IPS DF 4.7 (cell line): Measurements from ENCODE around the gene UBQLN1.
A peak's percentile ranks its signal among the peaks of the same experiment; 100 is the strongest.
"Not testable (repeated sequence)": the region's sequence is repeated elsewhere in the genome, so short reads cannot be mapped to it uniquely, and the experiment has no call there.

ENCODE experiments used
- DNase-seq: peaks from one replicate; pipeline ENCODE4 v3.0.0-alpha.2; 2013; ENCODE audit warnings: low spot score; ENCODE audit errors: extremely low read depth

The UBQLN1 gene

DNA sequence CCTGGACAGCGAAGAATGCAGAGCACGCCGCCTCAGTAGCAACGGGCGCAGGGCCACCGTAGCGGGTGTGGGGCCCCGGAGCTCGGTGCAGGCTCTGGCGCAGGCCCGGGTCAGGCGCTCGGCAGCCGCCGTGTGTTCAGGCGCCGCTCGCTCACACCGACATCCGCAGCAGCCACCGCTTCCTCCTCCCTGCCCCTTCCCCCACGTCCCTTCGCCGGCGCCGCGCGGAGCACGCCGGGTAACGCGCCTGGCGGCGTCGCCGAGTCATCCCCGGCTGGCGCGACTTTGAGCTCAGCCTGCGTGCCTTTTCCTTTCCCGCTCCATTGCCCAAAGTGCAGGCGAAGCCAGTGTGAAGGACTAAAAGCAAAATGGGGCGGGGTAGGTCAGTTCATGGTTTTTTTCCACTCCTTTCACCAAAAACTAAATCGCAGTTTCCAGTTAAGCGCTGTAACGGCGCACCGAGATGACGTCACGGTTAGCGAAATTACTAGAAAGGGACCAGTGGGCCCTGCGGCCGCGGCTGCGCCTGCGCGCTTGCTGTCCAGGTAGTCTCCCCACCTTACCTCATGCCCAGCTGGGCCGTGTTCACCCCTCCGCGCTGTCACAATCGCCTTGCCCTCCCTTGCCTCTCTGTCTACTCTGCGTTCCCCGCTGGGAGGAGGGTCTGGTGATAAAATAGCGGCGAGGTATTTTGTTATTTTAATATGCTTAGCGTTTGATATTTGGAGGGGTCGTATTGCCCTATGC lies at the start of gene UBQLN1:
Gene UBQLN1, minus strand, starts transcription at position 191 of the 747 bp plus-strand sequence. CDS start 279 bp downstream, outside the sequence.
- DNase-seq: peak; percentile 82

DNA sequence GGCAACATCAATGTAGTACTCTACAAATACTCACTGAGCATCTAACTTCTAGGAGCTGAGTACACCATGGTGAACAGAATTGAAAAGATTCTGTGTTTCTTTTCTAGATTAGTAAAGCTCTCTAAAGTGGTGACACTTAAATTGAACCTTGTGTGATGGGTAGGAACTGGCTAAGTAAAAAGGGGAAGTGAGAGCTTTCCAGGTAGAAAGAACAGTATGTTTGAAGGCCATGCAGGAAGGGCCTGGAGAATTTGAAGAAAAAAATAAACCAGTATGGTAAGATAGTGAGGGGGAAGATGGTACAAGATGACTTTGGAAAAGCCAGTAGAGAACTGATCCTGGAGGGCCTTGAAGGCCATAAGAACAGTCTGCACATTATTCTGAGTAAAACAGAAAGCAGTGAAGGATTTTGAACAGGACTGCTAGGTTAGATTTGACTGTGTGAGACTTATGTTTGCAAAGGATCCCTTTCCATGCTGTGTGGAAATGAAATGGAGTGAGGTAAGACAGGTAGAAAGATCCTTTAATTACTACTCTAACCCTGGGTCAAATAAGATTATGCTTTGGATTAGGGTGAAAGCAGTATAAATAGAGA lies 46.7 kb upstream of the UBQLN1 start:
- no peak for DNase-seq

DNA sequence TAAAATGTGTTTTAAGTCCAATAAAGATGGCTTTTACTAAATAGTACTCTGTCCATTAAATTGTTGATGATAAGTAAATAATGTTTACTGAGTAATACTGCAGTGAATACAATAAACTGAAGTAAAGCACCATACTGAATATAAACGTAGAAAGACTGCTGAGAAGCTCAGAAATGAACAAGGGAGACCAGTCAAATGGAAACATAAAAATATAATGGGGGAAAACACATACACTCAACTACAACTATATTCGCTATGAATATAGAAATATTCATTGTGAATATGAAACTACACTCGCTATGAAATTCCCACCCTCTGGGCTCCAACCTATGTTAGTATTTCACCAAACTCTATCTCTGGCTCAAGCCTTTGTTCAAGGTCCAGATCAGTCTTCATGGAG lies 41.9 kb upstream of the UBQLN1 start:
- no peak for DNase-seq

DNA sequence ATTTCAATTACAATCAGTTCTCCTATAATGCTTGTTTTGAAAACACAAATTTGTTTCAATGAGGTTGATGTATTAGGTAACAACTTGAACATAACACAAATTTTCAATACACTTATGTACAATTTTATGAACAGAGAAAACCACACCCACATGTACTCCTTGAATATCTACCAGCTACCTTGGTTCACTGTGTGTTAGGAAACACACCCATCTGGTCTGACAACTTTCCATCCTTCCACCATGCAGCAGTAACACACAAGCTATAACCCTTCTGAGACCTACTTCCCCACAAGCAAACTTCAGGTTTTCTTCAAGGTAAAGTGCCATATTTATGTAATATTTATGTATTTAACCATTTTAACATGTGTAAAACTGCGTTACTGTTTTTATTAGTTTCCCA lies 36.4 kb upstream of the UBQLN1 start:
- DNase-seq: no peak

DNA sequence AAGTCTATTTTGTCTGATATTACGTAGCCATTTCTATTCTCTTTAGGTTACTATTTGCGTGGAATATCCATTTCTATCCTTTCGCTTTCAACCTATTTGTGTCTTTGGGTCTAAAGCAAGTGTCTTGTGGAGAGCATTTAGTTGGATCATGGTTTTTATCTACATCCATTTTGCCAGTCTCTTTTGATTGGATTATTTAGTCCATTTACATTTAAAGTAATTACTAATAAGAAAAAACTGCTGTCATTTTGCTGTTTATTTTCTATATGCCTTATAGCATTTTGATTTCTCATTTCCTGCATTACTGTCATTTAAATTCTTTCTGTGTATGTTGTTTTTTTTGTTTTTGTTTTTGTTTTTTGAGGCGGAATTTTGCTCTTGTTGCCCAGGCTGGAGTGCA lies 26.0 kb upstream of the UBQLN1 start:
- no peak for DNase-seq

DNA sequence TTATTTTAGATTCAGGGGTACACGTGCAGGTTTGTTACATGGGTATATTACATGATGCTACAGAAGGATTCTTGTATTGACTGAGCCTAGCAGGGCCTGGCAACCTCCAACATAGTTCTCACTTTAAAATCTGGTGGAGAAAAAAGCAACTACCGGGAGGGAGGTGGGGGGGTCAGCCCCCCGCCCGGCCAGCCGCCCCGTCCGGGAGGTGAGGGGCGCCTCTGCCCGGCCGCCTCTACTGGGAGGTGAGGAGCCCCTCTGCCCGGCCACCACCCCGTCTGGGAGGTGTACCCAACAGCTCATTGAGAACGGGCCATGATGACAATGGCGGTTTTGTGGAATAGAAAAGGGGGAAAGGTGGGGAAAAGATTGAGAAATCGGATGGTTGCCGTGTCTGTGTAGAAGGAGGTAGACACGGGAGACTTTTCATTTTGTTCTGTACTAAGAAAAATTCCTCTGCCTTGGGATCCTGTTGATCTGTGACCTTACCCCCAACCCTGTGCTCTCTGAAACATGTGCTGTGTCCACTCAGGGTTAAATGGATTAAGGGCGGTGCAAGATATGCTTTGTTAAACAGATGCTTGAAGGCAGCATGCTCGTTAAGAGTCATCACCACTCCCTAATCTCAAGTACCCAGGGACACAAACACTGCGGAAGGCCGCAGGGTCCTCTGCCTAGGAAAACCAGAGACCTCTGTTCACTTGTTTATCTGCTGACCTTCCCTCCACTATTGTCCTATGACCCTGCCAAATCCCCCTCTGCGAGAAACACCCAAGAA lies 21.0 kb upstream of the UBQLN1 start:
- not testable (repeated sequence) for DNase-seq

DNA sequence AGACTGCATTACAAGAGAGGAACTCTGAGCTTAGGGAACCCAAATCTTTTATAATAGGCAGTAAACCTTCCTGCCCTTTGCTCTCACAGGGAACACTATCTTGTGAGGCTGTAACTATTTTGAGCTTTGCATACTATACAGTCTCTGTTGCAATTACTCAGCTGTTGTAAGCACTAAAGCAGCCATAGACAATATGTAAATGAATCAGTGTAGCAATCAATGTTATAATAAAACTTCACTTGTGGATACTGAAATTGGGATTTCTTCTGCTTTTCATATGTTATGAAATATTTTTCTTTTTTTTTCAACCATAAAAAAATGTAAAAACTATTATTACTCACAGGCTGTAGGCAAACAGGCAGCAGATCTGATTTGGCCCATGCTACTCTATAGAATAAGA lies 16.7 kb upstream of the UBQLN1 start:
- DNase-seq: no peak

DNA sequence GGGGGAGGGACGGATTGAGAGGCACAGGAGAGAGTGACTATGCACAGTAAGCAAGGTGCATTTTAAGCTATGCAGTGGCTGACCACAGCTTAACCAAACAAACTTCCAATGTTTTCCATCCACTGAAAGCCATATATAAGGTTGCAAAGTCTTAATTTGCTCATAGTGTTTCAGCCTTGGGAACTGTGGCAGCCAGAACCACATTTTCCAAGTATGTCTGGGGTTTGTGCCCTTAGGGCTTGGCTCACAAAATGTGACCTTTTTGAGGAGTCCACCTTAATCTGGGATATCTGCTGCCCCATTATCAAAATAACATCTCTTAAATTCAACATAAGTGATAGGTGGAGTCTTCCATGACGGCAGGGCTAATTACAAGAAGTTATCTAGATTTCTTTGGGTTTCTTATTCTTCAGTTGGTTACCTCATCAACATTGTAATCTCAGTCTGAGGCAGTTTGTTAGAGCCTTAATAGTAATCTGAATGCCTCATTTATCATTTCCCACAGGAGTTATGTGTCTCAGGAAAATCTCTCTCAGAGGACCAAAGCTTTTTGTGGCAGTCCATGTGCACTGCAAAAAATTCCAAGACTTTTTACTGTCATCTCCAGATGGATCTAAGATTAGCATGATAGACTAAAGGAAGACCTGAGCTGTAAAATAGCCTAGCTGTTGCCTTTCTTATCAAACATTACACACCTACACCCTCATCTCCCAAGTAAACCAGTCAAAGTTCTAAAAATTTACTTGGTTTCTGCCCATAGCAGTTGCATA lies 15.2 kb upstream of the UBQLN1 start:
- DNase-seq: no peak

DNA sequence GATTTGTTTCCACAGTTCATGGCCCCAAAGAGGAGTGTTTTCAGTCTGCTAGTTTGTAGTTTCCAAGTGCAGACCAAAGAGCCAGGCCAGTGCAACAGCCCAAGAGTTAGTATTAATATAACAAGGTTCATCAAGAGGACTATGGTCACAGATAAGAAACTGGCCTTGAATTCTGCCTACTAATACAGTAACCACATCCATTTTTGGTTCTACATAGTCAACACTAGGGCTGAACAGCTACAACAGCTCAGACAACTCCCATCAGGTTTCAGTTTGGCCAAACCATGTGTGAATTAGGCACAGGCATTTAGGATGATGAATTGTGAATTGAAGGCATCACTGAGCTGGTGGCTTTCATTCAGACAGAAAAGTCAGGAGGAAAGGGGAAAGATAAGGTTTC lies 13.8 kb upstream of the UBQLN1 start:
- no peak for DNase-seq

DNA sequence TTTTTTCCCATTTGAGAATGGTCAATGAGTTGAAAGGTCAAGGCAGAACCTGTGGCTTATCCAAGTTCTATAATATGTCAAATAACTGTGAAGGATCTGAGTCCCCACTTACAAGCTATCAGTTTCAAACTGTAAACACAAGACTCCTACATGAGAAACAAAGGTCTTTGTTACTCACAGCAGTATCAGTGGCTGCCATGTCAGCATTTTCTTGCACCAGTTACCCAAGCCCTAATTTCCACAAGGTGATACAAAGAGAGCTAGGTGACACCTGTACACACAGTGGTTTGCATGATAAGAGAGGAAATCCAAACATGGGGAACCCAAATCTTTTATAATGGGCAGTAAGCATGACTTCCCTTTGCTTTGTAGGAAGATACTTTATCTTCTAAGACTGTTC lies 8.0 kb upstream of the UBQLN1 start:
- DNase-seq: no peak

DNA sequence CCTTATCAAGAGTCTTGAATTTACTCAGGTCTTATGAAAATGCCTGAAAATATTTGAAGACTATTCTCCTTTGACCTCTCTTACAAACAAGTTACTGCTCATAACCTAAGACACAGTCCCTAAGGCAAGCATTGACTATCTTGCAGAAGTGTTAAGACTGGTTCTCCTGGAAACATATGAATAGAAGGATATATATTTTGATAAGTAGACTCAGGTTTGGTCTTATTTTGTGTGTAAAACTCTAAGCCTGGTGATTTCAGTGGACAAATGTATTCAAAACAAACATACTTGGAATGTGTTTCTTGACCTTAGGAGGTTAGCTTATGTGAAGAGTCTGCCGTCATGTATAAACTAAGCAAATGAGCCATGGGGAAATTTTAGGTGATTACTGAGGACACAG lies 7.5 kb upstream of the UBQLN1 start:
- DNase-seq: no peak

DNA sequence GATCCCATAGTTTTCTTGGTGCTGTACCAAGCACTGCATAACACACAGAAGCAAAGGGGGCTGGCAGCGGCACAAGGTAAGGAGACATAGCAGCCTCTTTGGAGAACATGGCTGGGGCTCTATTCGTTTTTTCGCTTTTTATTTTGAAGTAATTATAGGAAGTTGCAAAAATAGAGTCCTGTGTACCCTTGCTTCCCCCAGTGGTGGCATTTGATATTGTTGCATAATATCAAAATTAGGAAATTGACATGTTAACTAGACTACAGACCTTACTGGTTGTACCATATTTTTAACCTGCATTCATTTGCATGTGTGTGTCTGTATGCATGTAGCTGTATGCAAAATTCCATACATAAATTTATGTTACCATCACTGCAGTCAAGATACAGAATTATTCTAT lies 6.6 kb upstream of the UBQLN1 start:
- DNase-seq: no peak

DNA sequence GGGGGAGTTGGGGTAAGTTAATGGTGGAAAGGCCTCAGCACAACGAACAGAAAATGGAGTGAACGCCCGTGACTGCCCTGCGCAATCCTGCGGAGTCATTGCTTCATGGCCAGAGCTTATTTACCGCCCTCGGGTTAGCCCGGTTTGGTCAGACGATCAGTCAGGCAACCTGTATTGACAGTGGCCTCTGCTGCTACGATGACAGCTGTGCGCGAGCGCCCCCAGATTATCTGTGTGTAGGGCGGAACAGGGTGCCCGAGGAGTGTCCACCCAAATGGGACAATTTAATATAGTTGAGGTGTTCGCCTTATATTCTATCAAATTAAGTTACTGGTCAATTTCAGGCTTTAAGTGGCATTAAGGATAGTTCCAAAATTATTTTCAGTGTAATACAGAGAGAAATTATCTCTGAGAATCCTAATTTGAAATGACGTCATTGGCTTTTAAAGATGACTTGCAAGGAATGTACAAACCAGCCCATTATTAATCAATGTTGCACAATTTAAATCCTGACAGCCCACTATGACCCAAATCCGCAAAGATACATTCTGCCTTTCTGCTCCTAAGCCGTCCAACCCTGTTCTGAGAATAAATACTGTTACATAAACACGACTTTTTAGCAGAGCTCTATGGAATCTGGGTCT lies 879 bp upstream of the UBQLN1 start:
- no peak for DNase-seq

DNA sequence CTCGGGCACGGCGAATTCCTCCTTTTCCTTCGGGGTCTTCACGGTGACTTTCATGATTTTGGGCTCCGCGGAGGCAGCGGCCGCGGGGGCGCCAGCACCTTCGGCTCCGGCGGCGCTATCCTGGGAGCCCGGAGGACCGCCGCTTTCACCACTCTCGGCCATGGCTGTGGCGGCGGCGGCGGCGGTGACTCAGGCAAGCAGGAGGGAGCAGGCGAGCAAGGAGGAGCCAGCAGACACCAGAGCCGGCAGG lies 315 bp downstream of the UBQLN1 start:
- DNase-seq: no peak

DNA sequence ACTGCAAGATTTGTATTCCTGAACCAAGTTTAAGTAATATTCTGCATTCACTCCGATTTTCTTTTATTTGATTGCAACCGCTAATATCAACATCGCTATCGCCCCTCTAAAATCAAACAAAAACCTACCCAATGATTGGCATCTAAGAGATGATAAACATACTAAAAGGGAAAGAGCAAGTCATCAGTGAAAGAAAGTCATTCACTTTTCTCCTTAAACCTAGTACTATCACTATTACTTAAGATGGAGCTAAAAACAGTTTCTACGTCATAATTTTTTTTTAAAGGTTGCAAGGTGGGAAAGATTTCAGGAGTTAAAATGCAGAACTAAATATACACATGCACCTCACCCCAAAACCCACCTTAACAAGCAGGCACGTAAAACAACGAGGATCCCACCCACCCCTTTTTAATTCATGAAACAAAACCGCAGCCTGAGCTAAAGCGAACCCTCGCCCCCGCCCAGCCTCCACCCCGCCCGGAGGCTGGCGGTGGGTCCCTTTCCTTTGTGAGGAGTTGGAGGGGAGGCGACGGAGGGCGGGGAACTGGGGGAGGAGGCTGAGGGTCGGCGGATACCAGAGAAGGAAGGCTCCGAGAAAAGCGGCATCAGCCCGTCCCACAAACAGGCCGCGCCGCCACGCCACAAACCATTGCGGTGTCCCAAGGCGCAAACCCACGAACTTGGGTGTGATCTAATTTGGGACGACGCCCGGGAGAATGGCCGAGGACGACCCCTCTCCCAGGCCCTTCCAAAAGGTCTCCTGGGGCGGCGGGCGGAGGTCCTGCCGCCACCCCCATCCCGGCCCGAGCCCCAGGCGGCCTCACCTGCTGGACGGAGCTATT lies 861 bp downstream of the UBQLN1 start:
- no peak for DNase-seq

DNA sequence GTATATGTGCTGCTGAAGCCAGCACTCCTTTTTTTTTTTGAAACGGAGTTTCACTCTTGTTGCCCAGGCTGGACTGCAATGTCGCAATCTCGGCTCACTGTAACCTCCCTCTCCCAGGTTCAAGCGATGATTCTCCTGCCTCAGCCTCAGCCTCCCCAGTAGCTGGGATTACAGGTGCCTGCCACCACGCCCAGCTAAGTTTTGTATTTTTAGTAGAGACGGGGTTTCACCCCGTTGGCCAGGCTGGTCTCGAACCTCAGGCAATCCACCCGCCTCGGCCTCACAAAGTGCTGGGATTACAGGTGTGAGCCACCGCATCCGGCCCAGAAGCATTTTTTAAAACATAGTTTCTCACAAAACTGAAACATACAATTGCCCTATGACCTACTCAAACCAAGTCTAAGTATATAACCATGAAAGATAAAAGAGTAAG lies 2.5 kb downstream of the UBQLN1 start:
- not testable (repeated sequence) for DNase-seq

DNA sequence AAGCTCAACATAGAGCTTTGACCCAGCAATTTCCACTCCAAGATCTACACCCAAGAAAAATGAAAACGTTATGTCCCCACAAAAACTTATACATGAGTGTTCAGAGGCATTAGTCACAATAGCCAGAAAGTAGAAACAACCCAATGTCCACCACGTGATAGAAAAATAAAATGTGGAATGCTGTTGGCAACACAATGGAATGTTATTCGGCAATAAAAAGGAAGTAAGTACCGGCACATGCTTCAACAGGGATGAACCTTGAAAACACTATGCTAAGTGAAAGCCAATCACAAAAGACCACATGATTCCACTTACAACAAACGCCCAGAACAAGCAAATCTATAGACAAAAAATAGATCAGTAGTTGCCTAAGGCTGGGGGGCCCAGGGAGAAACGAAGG lies 6.0 kb downstream of the UBQLN1 start:
- DNase-seq: no peak

DNA sequence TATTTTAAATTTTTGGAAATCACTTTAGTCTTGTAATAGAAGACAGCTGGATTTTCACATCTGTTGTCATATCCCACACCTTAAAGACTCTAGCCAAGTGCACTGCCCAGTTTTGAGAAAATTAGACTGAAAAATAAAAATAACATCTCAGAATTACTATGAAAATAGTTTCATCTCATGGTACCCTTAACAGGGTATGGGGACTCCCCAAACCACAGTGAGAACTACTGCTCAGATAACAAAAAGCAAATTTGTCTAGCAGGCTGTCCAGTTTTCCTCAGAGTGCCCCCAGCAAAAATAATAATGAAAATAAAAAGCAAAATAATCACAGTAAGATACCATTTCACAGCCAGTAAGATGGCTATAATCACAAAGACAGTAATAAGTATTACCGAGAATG lies 6.5 kb downstream of the UBQLN1 start:
- DNase-seq: no peak

DNA sequence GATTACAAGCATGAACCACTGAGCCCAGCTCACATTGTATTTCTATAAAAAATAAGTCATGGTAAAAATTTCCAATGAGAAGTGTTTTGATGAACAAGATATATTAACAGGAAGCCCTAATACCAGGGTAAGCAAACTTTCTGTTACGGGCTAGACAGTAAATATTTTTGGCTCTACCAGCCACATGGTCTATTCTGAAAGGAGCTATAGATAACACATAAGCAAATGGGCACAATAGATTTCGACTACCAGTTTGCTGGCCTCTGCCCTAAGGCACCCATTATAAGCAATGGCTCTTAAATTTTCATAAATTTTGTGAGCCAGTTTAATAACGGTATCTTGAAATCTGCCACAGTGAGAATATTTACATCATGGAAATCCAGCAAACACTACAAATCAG lies 8.1 kb downstream of the UBQLN1 start:
- DNase-seq: no peak

DNA sequence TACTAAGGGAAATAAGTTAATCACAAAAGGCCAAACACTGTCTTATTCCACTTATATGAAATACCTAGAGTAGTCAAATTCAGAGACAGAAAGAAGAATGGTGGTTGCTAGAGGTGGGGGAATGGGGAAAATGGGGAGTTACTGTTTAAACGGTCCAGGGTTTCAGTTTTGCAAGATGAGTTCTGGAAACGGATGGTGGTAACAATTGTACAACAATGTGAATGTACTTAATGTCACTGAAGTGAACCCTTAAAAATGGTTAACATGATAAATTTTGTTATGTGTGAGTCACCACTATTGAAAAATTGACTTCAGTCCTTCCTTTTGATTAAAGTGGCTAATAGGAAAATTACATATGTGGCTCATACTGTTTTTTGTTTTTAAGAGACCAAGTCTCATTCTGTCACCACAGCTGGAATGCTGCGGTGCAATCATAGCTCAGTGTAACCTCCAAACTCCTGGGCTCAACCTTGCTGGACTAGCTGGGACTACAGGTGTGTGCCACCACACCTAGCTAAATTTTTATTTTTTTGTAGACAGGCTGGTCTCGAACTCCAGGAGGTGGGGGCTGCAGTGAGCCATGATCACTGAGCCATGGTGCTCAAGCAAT lies 8.7 kb downstream of the UBQLN1 start:
- no peak for DNase-seq
